GM12892 (cell line): ENCODE results near the gene KTN1.

ENCODE experiments used
- POLR2A ChIP-seq: IDR thresholded peaks from 2 replicates; pipeline ENCODE4 v1.6.1; 2011; ENCODE audit warnings: low read depth, low read length, control low read depth
- POLR2AphosphoS5 ChIP-seq: IDR thresholded peaks from 2 replicates; pipeline ENCODE4 v1.6.1; 2011; ENCODE audit warnings: low read depth, low read length, control low read depth

- TF ChIP-seq POLR2A (no peak), POLR2AphosphoS5 (no peak)
Observed at GRCh38 chr14:55547650-55548315, 32.2 kb upstream of the KTN1 start.
